HEK293 (cell line): ENCODE measurements around the gene PLEKHM2.

Experiments used
- CTCF ChIA-PET: fragments of 350-600 bp; formaldehyde crosslinking; extraction: SDS; loops from one replicate; lab custom pipeline; 2021; ENCODE audit warnings: antibody characterized with exemption; lab: Yijun Ruan, JAX
- POLR2A ChIA-PET: fragments of 300-600 bp; formaldehyde crosslinking; extraction: SDS; loops from one replicate; lab custom pipeline; 2020; ENCODE audit warnings: antibody characterized with exemption, inconsistent platforms; lab: Yijun Ruan, JAX
- H3K27ac ChIP-seq: fragments of 200-500 bp; sonication (Bioruptor generic); 2 replicates; pipeline ENCODE4 v1.5.1; 2014; ENCODE audit warnings: low read depth, low read length, control low read depth, inconsistent platforms; ENCODE audit errors: extremely low read depth
- H3K36me3 ChIP-seq, 2 experiments: fragments of 200-500 bp in 1 of 2; sonication (Bioruptor generic) in 1 of 2; 1 replicate in 1 of 2; 2 replicates in 1 of 2; pipeline ENCODE4 v1.5.1; 2014 to 2017; ENCODE audit warnings: inconsistent platforms in 2 of 2, low read length in 2 of 2; ENCODE audit not compliant: control insufficient read depth in 2 of 2, insufficient read depth in 1 of 2
- H3K4me1 ChIP-seq: fragments of 200-500 bp; sonication (Bioruptor generic); 2 replicates; pipeline ENCODE4 v1.5.1; 2014; ENCODE audit warnings: mild to moderate bottlenecking, low read length, inconsistent platforms; ENCODE audit not compliant: control insufficient read depth, insufficient read depth
- H3K4me3 ChIP-seq: 2 replicates; pipeline ENCODE4 v1.5.1; 2011; ENCODE audit warnings: low read depth, mild to moderate bottlenecking, control low read depth, low read length, moderate library complexity
- H3K9me3 ChIP-seq: fragments of 200-500 bp; sonication (Bioruptor generic); 2 replicates; pipeline ENCODE4 v1.5.1; 2014; ENCODE audit warnings: low read depth, low read length, inconsistent platforms; ENCODE audit not compliant: control insufficient read depth, insufficient read depth
- GFI1B ChIP-seq: fragments of 450-650 bp; formaldehyde crosslinking; IDR thresholded peaks from 2 replicates; pipeline ENCODE4 v1.5.1; 2016; ENCODE audit warnings: missing biosample characterization, missing genetic modification characterization
- GLIS2 ChIP-seq: fragments of 450-650 bp; formaldehyde crosslinking; IDR thresholded peaks from 2 replicates; pipeline ENCODE4 v1.5.1; 2016; ENCODE audit warnings: missing biosample characterization, missing genetic modification characterization
- KLF8 ChIP-seq: fragments of 450-650 bp; formaldehyde crosslinking; IDR thresholded peaks from 2 replicates; pipeline ENCODE4 v1.5.1; 2016; ENCODE audit warnings: missing biosample characterization, missing genetic modification characterization
- SCRT1 ChIP-seq: fragments of 450-650 bp; formaldehyde crosslinking; IDR thresholded peaks from 2 replicates; pipeline ENCODE4 v1.5.1; 2016; ENCODE audit warnings: missing biosample characterization, missing genetic modification characterization, borderline replicate concordance
- SP2 ChIP-seq: fragments of 450-650 bp; formaldehyde crosslinking; IDR thresholded peaks from 2 replicates; pipeline ENCODE4 v1.5.1; 2016; ENCODE audit warnings: missing biosample characterization, missing genetic modification characterization
- TCF7L2 ChIP-seq: IDR thresholded peaks from 2 replicates; pipeline ENCODE4 v1.6.1; 2011; ENCODE audit warnings: low read depth, mild to moderate bottlenecking, inconsistent platforms, low read length, moderate library complexity, borderline replicate concordance
- ZBTB11 ChIP-seq: fragments of 450-650 bp; formaldehyde crosslinking; conservative IDR thresholded peaks from 2 replicates; pipeline ENCODE4 v1.5.1; 2016; ENCODE audit warnings: low read depth, missing biosample characterization, missing genetic modification characterization
- ZBTB48 ChIP-seq: fragments of 450-650 bp; formaldehyde crosslinking; IDR thresholded peaks from 2 replicates; pipeline ENCODE4 v1.5.1; 2016; ENCODE audit warnings: missing biosample characterization, missing genetic modification characterization
- ZBTB7A ChIP-seq: fragments of 450-650 bp; formaldehyde crosslinking; IDR thresholded peaks from 2 replicates; pipeline ENCODE4 v1.5.1; 2016; ENCODE audit warnings: low read depth, missing biosample characterization, missing genetic modification characterization
- ZNF146 ChIP-seq: fragments of 450-650 bp; formaldehyde crosslinking; IDR thresholded peaks from 2 replicates; pipeline ENCODE4 v1.5.1; 2016; ENCODE audit warnings: missing biosample characterization, missing genetic modification characterization
- ZNF148 ChIP-seq: fragments of 450-650 bp; formaldehyde crosslinking; IDR thresholded peaks from 2 replicates; pipeline ENCODE4 v1.5.0; 2017; ENCODE audit warnings: missing biosample characterization, missing genetic modification characterization, borderline replicate concordance
- ZNF155 ChIP-seq: fragments of 450-650 bp; formaldehyde crosslinking; IDR thresholded peaks from 2 replicates; pipeline ENCODE4 v1.5.1; 2016; ENCODE audit warnings: missing biosample characterization, missing genetic modification characterization
- ZNF175 ChIP-seq: fragments of 450-650 bp; formaldehyde crosslinking; IDR thresholded peaks from 2 replicates; pipeline ENCODE4 v1.5.1; 2016; ENCODE audit warnings: missing biosample characterization, missing genetic modification characterization
- ZNF18 ChIP-seq: fragments of 450-650 bp; formaldehyde crosslinking; IDR thresholded peaks from 2 replicates; pipeline ENCODE4 v1.5.1; 2016; ENCODE audit warnings: missing biosample characterization, missing genetic modification characterization
- ZNF2 ChIP-seq: fragments of 450-650 bp; formaldehyde crosslinking; IDR thresholded peaks from 2 replicates; pipeline ENCODE4 v1.5.1; 2016; ENCODE audit warnings: missing biosample characterization, missing genetic modification characterization
- ZNF292 ChIP-seq: fragments of 450-650 bp; formaldehyde crosslinking; IDR thresholded peaks from 2 replicates; pipeline ENCODE4 v1.5.1; 2016; ENCODE audit warnings: low read depth, missing biosample characterization, missing genetic modification characterization, borderline replicate concordance
- ZNF341 ChIP-seq: fragments of 450-650 bp; formaldehyde crosslinking; IDR thresholded peaks from 2 replicates; pipeline ENCODE4; 2016; ENCODE audit warnings: low read depth, missing biosample characterization, missing genetic modification characterization
- ZNF48 ChIP-seq: fragments of 450-650 bp; formaldehyde crosslinking; IDR thresholded peaks from 2 replicates; pipeline ENCODE4 v1.5.1; 2016; ENCODE audit warnings: missing biosample characterization, missing genetic modification characterization
- ZNF521 ChIP-seq: fragments of 450-650 bp; formaldehyde crosslinking; IDR thresholded peaks from 2 replicates; pipeline ENCODE4 v1.5.1; 2017; ENCODE audit warnings: missing biosample characterization, mild to moderate bottlenecking, missing genetic modification characterization
- ZNF549 ChIP-seq: fragments of 450-650 bp; IDR thresholded peaks from 2 replicates; pipeline ENCODE4 v1.5.1; 2018; ENCODE audit warnings: missing biosample characterization, missing genetic modification characterization, mild to moderate bottlenecking, inconsistent platforms, moderate library complexity
- ZNF658 ChIP-seq: fragments of 450-650 bp; formaldehyde crosslinking; IDR thresholded peaks from 2 replicates; pipeline ENCODE4; 2016; ENCODE audit warnings: missing biosample characterization, missing genetic modification characterization
- ZNF777 ChIP-seq: fragments of 450-650 bp; formaldehyde crosslinking; IDR thresholded peaks from 2 replicates; pipeline ENCODE4 v1.5.1; 2017; ENCODE audit warnings: missing biosample characterization, missing genetic modification characterization, borderline replicate concordance
- ZSCAN16 ChIP-seq: fragments of 450-650 bp; formaldehyde crosslinking; IDR thresholded peaks from 2 replicates; pipeline ENCODE4 v1.5.1; 2016; ENCODE audit warnings: missing biosample characterization, missing genetic modification characterization
- TF ChIP-seq, protein P1 (sequence below): fragments of 450-650 bp; formaldehyde crosslinking; IDR thresholded peaks from 2 replicates; pipeline ENCODE4 v1.5.1; 2016; ENCODE audit warnings: missing biosample characterization, missing genetic modification characterization, low read depth
- TF ChIP-seq, protein P2 (sequence below): fragments of 450-650 bp; formaldehyde crosslinking; IDR thresholded peaks from 2 replicates; pipeline ENCODE4 v1.5.1; 2016; ENCODE audit warnings: missing biosample characterization, missing genetic modification characterization

Gene PLEKHM2

DNA sequence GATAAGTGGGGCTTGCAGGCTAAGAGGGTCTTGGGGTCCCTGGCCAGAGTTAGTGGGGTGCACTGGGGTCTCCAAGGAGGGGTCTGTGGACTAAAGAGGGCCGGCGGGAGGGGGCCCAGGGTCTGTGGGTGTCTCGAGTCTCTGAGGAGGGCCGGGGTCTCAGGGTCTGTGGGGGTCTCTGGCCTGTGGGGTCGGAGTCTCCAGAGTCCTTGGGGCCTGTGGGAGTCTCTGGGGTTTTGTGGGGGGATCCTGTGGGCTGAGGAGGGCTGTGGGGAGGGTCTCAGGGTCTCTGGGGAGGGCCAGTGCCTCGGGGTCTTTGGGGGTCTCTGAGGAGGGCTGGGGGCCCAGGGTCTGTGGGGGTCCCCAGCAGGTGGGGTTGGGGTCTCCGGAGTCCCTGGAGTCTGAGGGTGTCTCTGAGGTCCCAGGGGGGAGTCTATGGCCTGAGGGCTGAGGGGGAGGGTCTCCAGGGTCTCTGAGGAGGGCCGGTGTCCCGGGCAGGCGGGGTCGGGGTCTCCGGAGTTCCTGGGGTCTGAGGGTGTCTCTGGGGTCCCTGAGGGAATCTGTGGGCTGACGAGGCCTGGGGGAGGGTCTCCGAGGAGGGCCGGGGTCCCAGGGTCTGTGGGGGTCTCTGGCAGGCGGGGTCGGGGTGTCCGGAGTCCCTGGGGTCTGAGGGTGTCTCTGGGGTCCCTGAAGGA is 628 bp upstream of the PLEKHM2 start:
- CTCF ChIA-PET = no interaction called here
- peak overlapping the region; percentile 78 for H3K27ac ChIP-seq

More for the DNA sequence above, 628 bp upstream of the PLEKHM2 start:
- no peaks in the 10 kb centered on the region for H3K9me3 ChIP-seq
- H3K36me3 ChIP-seq = peaks cover 0 to 9% of the 10 kb centered on the region in 2 experiments; a peak in 1 of 3 replicates
- no peaks in the 10 kb centered on the region; the same call in 1 of the 2 replicates for H3K4me1 ChIP-seq
- POLR2A ChIA-PET = no interaction called here
- peak overlapping the region; percentile 83 for H3K4me3 ChIP-seq
- TF ChIP-seq ZNF292 (tag by site-specific recombination) = no peak
- TF ChIP-seq TCF7L2 = no peak
- no peak for TF ChIP-seq ZNF521 (tag by site-specific recombination)
- TF ChIP-seq GLIS2 (tag by site-specific recombination) = peak; percentile 49; the same call in 1 of the 2 replicates
- TF ChIP-seq ZNF146 (tag by site-specific recombination) = no peak
- TF ChIP-seq ZNF549 (tag by site-specific recombination) = no peak
- no peak for TF ChIP-seq ZNF18 (tag by site-specific recombination)
- no peak for TF ChIP-seq ZNF658 (tag by site-specific recombination)
- TF ChIP-seq, protein P1, sequence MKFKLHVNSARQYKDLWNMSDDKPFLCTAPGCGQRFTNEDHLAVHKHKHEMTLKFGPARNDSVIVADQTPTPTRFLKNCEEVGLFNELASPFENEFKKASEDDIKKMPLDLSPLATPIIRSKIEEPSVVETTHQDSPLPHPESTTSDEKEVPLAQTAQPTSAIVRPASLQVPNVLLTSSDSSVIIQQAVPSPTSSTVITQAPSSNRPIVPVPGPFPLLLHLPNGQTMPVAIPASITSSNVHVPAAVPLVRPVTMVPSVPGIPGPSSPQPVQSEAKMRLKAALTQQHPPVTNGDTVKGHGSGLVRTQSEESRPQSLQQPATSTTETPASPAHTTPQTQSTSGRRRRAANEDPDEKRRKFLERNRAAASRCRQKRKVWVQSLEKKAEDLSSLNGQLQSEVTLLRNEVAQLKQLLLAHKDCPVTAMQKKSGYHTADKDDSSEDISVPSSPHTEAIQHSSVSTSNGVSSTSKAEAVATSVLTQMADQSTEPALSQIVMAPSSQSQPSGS = no peak
- no peak for TF ChIP-seq KLF8
- peak; percentile 22; the same call in 1 of the 2 replicates for TF ChIP-seq ZBTB48 (tag by site-specific recombination)
- TF ChIP-seq, protein P2, sequence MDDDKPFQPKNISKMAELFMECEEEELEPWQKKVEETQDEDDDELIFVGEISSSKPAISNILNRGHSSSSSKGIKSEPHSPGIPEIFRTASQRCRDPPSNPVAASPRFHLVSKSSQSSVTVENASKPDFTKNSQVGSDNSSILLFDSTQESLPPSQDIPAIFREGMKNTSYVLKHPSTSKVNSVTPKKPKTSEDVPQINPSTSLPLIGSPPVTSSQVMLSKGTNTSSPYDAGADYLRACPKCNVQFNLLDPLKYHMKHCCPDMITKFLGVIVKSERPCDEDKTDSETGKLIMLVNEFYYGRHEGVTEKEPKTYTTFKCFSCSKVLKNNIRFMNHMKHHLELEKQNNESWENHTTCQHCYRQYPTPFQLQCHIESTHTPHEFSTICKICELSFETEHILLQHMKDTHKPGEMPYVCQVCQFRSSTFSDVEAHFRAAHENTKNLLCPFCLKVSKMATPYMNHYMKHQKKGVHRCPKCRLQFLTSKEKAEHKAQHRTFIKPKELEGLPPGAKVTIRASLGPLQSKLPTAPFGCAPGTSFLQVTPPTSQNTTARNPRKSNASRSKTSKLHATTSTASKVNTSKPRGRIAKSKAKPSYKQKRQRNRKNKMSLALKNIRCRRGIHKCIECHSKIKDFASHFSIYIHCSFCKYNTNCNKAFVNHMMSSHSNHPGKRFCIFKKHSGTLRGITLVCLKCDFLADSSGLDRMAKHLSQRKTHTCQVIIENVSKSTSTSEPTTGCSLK (tag by site-specific recombination) = no peak
- TF ChIP-seq SP2 (tag by site-specific recombination) = no peak
- TF ChIP-seq GFI1B (tag by site-specific recombination) = no peak
- TF ChIP-seq ZNF148 (tag by site-specific recombination) = no peak
- TF ChIP-seq ZNF777 (tag by site-specific recombination) = no peak
- no peak for TF ChIP-seq ZBTB11
- no peak for TF ChIP-seq ZNF2 (tag by site-specific recombination)
- TF ChIP-seq ZNF175 (tag by site-specific recombination) = no peak
- peak; percentile 88 for TF ChIP-seq ZBTB7A (tag by site-specific recombination)
- no peak for TF ChIP-seq ZNF48 (tag by site-specific recombination)
- no peak for TF ChIP-seq ZNF341 (tag by site-specific recombination)
- no peak for TF ChIP-seq ZSCAN16 (tag by site-specific recombination)
- TF ChIP-seq ZNF155 (tag by site-specific recombination) = no peak
- no peak for TF ChIP-seq SCRT1
